Neural cell (in vitro differentiated cells): ENCODE measurements around the gene VPS13D. TPM values are rescaled to one million over a fixed set of nuclear protein-coding genes. Genes with fewer than 3 reads are reported as not detected.

ENCODE experiments used
- H2AFZ ChIP-seq: fragments of 200-600, 300-800 bp; sonication (generic), shearing (Covaris generic); 2 replicates; pipeline ENCODE4 v1.6.0; 2014; ENCODE audit warnings: low read depth, mild to moderate bottlenecking, antibody characterized with exemption, low read length, moderate library complexity
- H3F3A ChIP-seq: fragments of 200-600 bp; shearing (Covaris generic); 2 replicates; pipeline ENCODE4 v1.6.1; 2016; ENCODE audit warnings: mild to moderate bottlenecking, moderate library complexity, mixed read lengths, antibody characterized with exemption, low read length; ENCODE audit not compliant: insufficient read depth, poor library complexity, severe bottlenecking
- H3K27ac ChIP-seq: fragments of 200-600, 300-800 bp; sonication (generic), shearing (Covaris generic); 2 replicates; pipeline ENCODE4 v1.5.1; 2014; ENCODE audit warnings: mild to moderate bottlenecking, low read length, moderate library complexity
- H3K27me3 ChIP-seq: fragments of 300-800, 200-600 bp; sonication (generic), shearing (Covaris generic); 2 replicates; pipeline ENCODE4 v1.6.0; 2014; ENCODE audit warnings: mild to moderate bottlenecking, low read depth, low read length, moderate library complexity; ENCODE audit not compliant: insufficient read depth
- H3K36me3 ChIP-seq: fragments of 300-800, 200-600 bp; sonication (generic), shearing (Covaris generic); 2 replicates; pipeline ENCODE4 v1.5.1; 2014; ENCODE audit warnings: mild to moderate bottlenecking, antibody characterized with exemption, low read length, moderate library complexity; ENCODE audit not compliant: insufficient read depth
- H3K4me2 ChIP-seq: fragments of 300-800, 200-600 bp; sonication (generic), shearing (Covaris generic); 2 replicates; pipeline ENCODE4 v1.6.0; 2014; ENCODE audit warnings: mild to moderate bottlenecking, low read length
- H3K4me3 ChIP-seq: fragments of 300-800, 200-600 bp; sonication (generic), shearing (Covaris generic); 2 replicates; pipeline ENCODE4 v1.5.1; 2014; ENCODE audit warnings: mild to moderate bottlenecking, low read length, moderate library complexity
- H3K79me2 ChIP-seq: fragments of 200-600 bp; shearing (Covaris generic); replicated peaks from 2 replicates; pipeline ENCODE4 v1.6.0; 2014; ENCODE audit warnings: mild to moderate bottlenecking, low read length, moderate library complexity; ENCODE audit not compliant: insufficient read depth
- H3K9ac ChIP-seq: fragments of 300-800, 200-600 bp; sonication (generic), shearing (Covaris generic); 2 replicates; pipeline ENCODE4 v1.6.1; 2016; ENCODE audit warnings: mild to moderate bottlenecking, low read length, mixed read lengths
- H3K9me2 ChIP-seq: fragments of 200-600 bp; shearing (Covaris generic); 2 replicates; pipeline ENCODE4 v1.6.1; 2016; ENCODE audit warnings: mild to moderate bottlenecking, low read length, mixed read lengths; ENCODE audit not compliant: insufficient read depth
- H3K9me3 ChIP-seq: fragments of 200-600, 300-800 bp; sonication (generic), shearing (Covaris generic); 2 replicates; pipeline ENCODE4 v1.6.1; 2016; ENCODE audit warnings: mild to moderate bottlenecking, mixed run types, low read length, moderate library complexity, mixed read lengths
- H4K20me1 ChIP-seq: fragments of 200-600 bp; shearing (Covaris generic); 2 replicates; pipeline ENCODE4 v1.6.1; 2016; ENCODE audit warnings: mild to moderate bottlenecking, mixed run types; ENCODE audit not compliant: insufficient read depth
- CTCF ChIP-seq: fragments of 450-650 bp; IDR thresholded peaks from 2 replicates; pipeline ENCODE4 v1.5.1; 2014; ENCODE audit warnings: antibody characterized with exemption, mild to moderate bottlenecking, moderate library complexity; ENCODE audit not compliant: poor library complexity, severe bottlenecking
- EP300 ChIP-seq: fragments of 450-650 bp; conservative IDR thresholded peaks from 2 replicates; pipeline ENCODE4 v1.6.1; 2014; ENCODE audit warnings: antibody characterized with exemption, mild to moderate bottlenecking, moderate library complexity; ENCODE audit not compliant: poor library complexity, severe bottlenecking
- EZH2 ChIP-seq: fragments of 200-600, 300-800 bp; shearing (Covaris generic), sonication (generic); IDR thresholded peaks from 2 replicates; pipeline ENCODE4 v1.6.1; 2014; ENCODE audit warnings: antibody characterized with exemption, low read length, borderline replicate concordance, mild to moderate bottlenecking; ENCODE audit not compliant: insufficient read depth, poor library complexity, severe bottlenecking
- MXI1 ChIP-seq: fragments of 450-650 bp; conservative IDR thresholded peaks from 2 replicates; pipeline ENCODE4 v1.6.1; 2014; ENCODE audit warnings: antibody characterized with exemption, mild to moderate bottlenecking; ENCODE audit not compliant: poor library complexity, severe bottlenecking
- POLR2AphosphoS5 ChIP-seq: IDR thresholded peaks from 2 replicates; pipeline ENCODE4 v1.6.1; 2012
- RAD21 ChIP-seq: fragments of 450-650 bp; conservative IDR thresholded peaks from 2 replicates; pipeline ENCODE4 v1.6.1; 2014; ENCODE audit warnings: antibody characterized with exemption, mild to moderate bottlenecking, moderate library complexity
- SMC3 ChIP-seq: fragments of 450-650 bp; conservative IDR thresholded peaks from 2 replicates; pipeline ENCODE4 v1.6.1; 2014; ENCODE audit warnings: antibody characterized with exemption, mild to moderate bottlenecking, moderate library complexity; ENCODE audit not compliant: poor library complexity
- TAF1 ChIP-seq: IDR thresholded peaks from 2 replicates; pipeline ENCODE4 v1.6.1; 2012; ENCODE audit warnings: low read depth
- polyA plus RNA-seq: library from polyadenylated mRNA; depleted of rRNA; stranded (reverse); fragments of >200 nt; gene quantifications from 2 replicates; pipeline ENCODE4 v1.2.3, GENCODE V29; 2014
- TF ChIP-seq, protein P1 (sequence below): IDR thresholded peaks from 2 replicates; pipeline ENCODE4 v1.6.1; 2012; ENCODE audit warnings: borderline replicate concordance

VPS13D gene
- polyA plus RNA-seq, 1 donor from 2014 or later, result 24.5 TPM

GRCh38 chr1:12246584-12246983 is 16.8 kb downstream of the VPS13D start:
- H3K27ac ChIP-seq, result no peak overlapping the region
- no peaks in the 10 kb centered on the region for H3K9me2 ChIP-seq
- no peaks in the 10 kb centered on the region for H3K79me2 ChIP-seq
- H3K4me3 ChIP-seq, result no peak overlapping the region
- no peak overlapping the region for H2AFZ ChIP-seq
- no peaks in the 10 kb centered on the region for H4K20me1 ChIP-seq
- no peaks in the 10 kb centered on the region for H3F3A ChIP-seq
- TF ChIP-seq MXI1, result no peak
- no peak overlapping the region for H3K9ac ChIP-seq
- H3K4me2 ChIP-seq, result no peak overlapping the region
- no peaks in the 10 kb centered on the region for H3K27me3 ChIP-seq
- H3K36me3 ChIP-seq, result peaks cover 8% of the 10 kb centered on the region
- no peaks in the 10 kb centered on the region for H3K9me3 ChIP-seq

- Histone ChIP-seq H3K4me2 (no peak overlapping the region), H3K4me3 (no peak overlapping the region), H3K79me2 (no peaks in the 10 kb centered on the region), H2AFZ (no peak overlapping the region), H3K36me3 (peaks cover 8% of the 10 kb centered on the region), H3K9ac (no peak overlapping the region), H3K27me3 (no peaks in the 10 kb centered on the region), H3K9me3 (no peaks in the 10 kb centered on the region), H4K20me1 (no peaks in the 10 kb centered on the region), H3F3A (no peaks in the 10 kb centered on the region), H3K27ac (no peak overlapping the region), H3K9me2 (no peaks in the 10 kb centered on the region)
- TF ChIP-seq EP300, result no peak
- no peak for TF ChIP-seq RAD21
- TF ChIP-seq POLR2AphosphoS5, result no peak
- no peak for TF ChIP-seq SMC3
- no peak for TF ChIP-seq EZH2
- no peak for TF ChIP-seq MXI1
- no peak for TF ChIP-seq TAF1
- TF ChIP-seq, protein P1, sequence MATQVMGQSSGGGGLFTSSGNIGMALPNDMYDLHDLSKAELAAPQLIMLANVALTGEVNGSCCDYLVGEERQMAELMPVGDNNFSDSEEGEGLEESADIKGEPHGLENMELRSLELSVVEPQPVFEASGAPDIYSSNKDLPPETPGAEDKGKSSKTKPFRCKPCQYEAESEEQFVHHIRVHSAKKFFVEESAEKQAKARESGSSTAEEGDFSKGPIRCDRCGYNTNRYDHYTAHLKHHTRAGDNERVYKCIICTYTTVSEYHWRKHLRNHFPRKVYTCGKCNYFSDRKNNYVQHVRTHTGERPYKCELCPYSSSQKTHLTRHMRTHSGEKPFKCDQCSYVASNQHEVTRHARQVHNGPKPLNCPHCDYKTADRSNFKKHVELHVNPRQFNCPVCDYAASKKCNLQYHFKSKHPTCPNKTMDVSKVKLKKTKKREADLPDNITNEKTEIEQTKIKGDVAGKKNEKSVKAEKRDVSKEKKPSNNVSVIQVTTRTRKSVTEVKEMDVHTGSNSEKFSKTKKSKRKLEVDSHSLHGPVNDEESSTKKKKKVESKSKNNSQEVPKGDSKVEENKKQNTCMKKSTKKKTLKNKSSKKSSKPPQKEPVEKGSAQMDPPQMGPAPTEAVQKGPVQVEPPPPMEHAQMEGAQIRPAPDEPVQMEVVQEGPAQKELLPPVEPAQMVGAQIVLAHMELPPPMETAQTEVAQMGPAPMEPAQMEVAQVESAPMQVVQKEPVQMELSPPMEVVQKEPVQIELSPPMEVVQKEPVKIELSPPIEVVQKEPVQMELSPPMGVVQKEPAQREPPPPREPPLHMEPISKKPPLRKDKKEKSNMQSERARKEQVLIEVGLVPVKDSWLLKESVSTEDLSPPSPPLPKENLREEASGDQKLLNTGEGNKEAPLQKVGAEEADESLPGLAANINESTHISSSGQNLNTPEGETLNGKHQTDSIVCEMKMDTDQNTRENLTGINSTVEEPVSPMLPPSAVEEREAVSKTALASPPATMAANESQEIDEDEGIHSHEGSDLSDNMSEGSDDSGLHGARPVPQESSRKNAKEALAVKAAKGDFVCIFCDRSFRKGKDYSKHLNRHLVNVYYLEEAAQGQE, result no peak
- no peak for TF ChIP-seq CTCF
Observed at GRCh38 chr1:12249181-12249580, 19.4 kb downstream of the VPS13D start.

DNA sequence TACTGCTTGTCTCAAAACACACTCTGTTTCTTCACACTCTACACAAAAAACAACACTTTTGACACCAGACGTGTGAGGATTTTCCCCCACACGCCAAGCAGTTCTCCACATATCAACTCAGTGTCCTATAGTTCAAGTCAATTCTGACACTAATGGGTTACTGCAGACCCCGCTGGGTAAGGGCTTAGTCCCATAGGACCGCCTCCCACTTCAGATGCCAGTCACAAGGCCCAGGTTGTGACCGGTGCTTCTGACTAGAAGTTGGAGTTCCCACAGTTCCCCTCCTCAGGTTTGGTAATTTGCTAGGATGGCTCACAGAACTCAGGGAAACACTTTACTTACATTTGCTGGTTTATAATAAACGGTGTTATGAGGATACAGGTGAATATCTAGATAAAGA is 19.9 kb downstream of the VPS13D start:
- H3K4me2 ChIP-seq, result no peak overlapping the region

More for the DNA sequence above, 19.9 kb downstream of the VPS13D start:
- Histone ChIP-seq H3K4me3 (no peak overlapping the region), H4K20me1 (no peaks in the 10 kb centered on the region), H3K9me3 (no peaks in the 10 kb centered on the region), H3K9me2 (no peaks in the 10 kb centered on the region), H3F3A (no peaks in the 10 kb centered on the region), H3K27me3 (no peaks in the 10 kb centered on the region), H3K9ac (no peak overlapping the region), H3K36me3 (peaks cover 8% of the 10 kb centered on the region), H3K79me2 (no peaks in the 10 kb centered on the region), H3K27ac (no peak overlapping the region), H2AFZ (no peak overlapping the region)
- TF ChIP-seq, protein P1, result no peak
- no peak for TF ChIP-seq SMC3
- TF ChIP-seq EP300, result no peak
- TF ChIP-seq CTCF, result no peak
- no peak for TF ChIP-seq RAD21
- TF ChIP-seq MXI1, result no peak
- TF ChIP-seq TAF1, result no peak
- TF ChIP-seq POLR2AphosphoS5, result no peak
- TF ChIP-seq EZH2, result no peak
